ENCODE measurements around the gene FRY.

The FRY gene

GRCh38 chr13:32086791-32087441, 55.3 kb downstream of the FRY start:
- DNase-seq (ENCODE audit: low spot score), result no peak

GRCh38 chr13:32087955-32088747, 56.6 kb downstream of the FRY start:
- no peak for DNase-seq (ENCODE audit: low spot score)

- no peak for DNase-seq (ENCODE audit: low spot score)
Observed at GRCh38 chr13:32092496-32092895, 60.9 kb downstream of the FRY start.

- no peak for DNase-seq (ENCODE audit: low spot score)
Observed at GRCh38 chr13:32093006-32093405, 61.4 kb downstream of the FRY start.

GRCh38 chr13:32098272-32098671, 66.7 kb downstream of the FRY start:
- no peak for DNase-seq (ENCODE audit: low spot score)

GRCh38 chr13:32105653-32106313, 74.2 kb downstream of the FRY start:
- no peak for DNase-seq (ENCODE audit: low spot score)

- DNase-seq (ENCODE audit: low spot score), result no peak
Observed at GRCh38 chr13:32107474-32107873, 75.9 kb downstream of the FRY start.

- DNase-seq (ENCODE audit: low spot score), result no peak
Observed at GRCh38 chr13:32107973-32108372, 76.4 kb downstream of the FRY start.

GRCh38 chr13:32113532-32113931, 82.0 kb downstream of the FRY start:
- DNase-seq (ENCODE audit: low spot score), result no peak

GRCh38 chr13:32114284-32114950, 82.8 kb downstream of the FRY start:
- DNase-seq (ENCODE audit: low spot score), result no peak

GRCh38 chr13:32115066-32115465, 83.5 kb downstream of the FRY start:
- DNase-seq (ENCODE audit: low spot score), result no peak

GRCh38 chr13:32116210-32116609, 84.6 kb downstream of the FRY start:
- DNase-seq (ENCODE audit: low spot score), result no peak

GRCh38 chr13:32117001-32117400, 85.4 kb downstream of the FRY start:
- DNase-seq (ENCODE audit: low spot score), result no peak

GRCh38 chr13:32117701-32118100, 86.1 kb downstream of the FRY start:
- DNase-seq (ENCODE audit: low spot score), result no peak

GRCh38 chr13:32121316-32121715, 89.7 kb downstream of the FRY start:
- DNase-seq (ENCODE audit: low spot score), result no peak

GRCh38 chr13:32124743-32125142, 93.2 kb downstream of the FRY start:
- no peak for DNase-seq (ENCODE audit: low spot score)

GRCh38 chr13:32125221-32125689, 93.7 kb downstream of the FRY start:
- no peak for DNase-seq (ENCODE audit: low spot score)

- no peak for DNase-seq (ENCODE audit: low spot score)
Observed at GRCh38 chr13:32125751-32126150, 94.2 kb downstream of the FRY start.

GRCh38 chr13:32126278-32126677, 94.7 kb downstream of the FRY start:
- DNase-seq (ENCODE audit: low spot score), result no peak

- DNase-seq (ENCODE audit: low spot score), result no peak
Observed at GRCh38 chr13:32126756-32127155, 95.2 kb downstream of the FRY start.

GRCh38 chr13:32127691-32128090, 96.1 kb downstream of the FRY start:
- DNase-seq (ENCODE audit: low spot score), result no peak

GRCh38 chr13:32134241-32135055, 102.9 kb downstream of the FRY start:
- DNase-seq (ENCODE audit: low spot score), result no peak

All from CD4-positive, alpha-beta T cell treated with Interleukin-2 at 100 ng/mL for 4 hours (primary cell).